CD4-positive, alpha-beta T cell treated with Interleukin-10 for 1 hour (primary cell): ENCODE results near the gene VEGFA.

ENCODE experiments used
- DNase-seq: peaks from one replicate; pipeline ENCODE4 v3.0.0-alpha.2; 2020

Gene VEGFA

GRCh38 chr6:43773980-43774775 lies 4.2 kb downstream of the VEGFA start:
- no peak for DNase-seq

- peak; percentile 64 for DNase-seq
Observed at GRCh38 chr6:43774776-43775534, 4.9 kb downstream of the VEGFA start.

- no peak for DNase-seq
Observed at GRCh38 chr6:43775535-43775885, 5.5 kb downstream of the VEGFA start.

GRCh38 chr6:43776115-43776798 lies 6.2 kb downstream of the VEGFA start:
- DNase-seq: no peak

GRCh38 chr6:43776799-43777776 lies 7.1 kb downstream of the VEGFA start:
- no peak for DNase-seq

- DNase-seq: no peak
Observed at GRCh38 chr6:43778131-43778855, 8.3 kb downstream of the VEGFA start.

GRCh38 chr6:43778976-43779851 lies 9.2 kb downstream of the VEGFA start:
- DNase-seq: no peak

GRCh38 chr6:43779852-43780236 lies 9.8 kb downstream of the VEGFA start:
- DNase-seq: no peak

GRCh38 chr6:43780293-43780692 lies 10.3 kb downstream of the VEGFA start:
- DNase-seq: no peak

GRCh38 chr6:43780941-43781928 lies 11.2 kb downstream of the VEGFA start:
- DNase-seq: no peak

- no peak for DNase-seq
Observed at GRCh38 chr6:43781941-43782704, 12.1 kb downstream of the VEGFA start.

- DNase-seq: no peak
Observed at GRCh38 chr6:43782764-43783513, 12.9 kb downstream of the VEGFA start.

- no peak for DNase-seq
Observed at GRCh38 chr6:43784049-43784855, 14.2 kb downstream of the VEGFA start.

GRCh38 chr6:43785220-43785752 lies 15.3 kb downstream of the VEGFA start:
- DNase-seq: no peak

- DNase-seq: no peak
Observed at GRCh38 chr6:43785904-43786303, 15.9 kb downstream of the VEGFA start.

GRCh38 chr6:43786664-43787329 lies 16.8 kb downstream of the VEGFA start:
- DNase-seq: no peak
